Smooth muscle cell (in vitro differentiated cells): ENCODE data around the gene LOXL3. TPM values are rescaled to one million over a fixed set of nuclear protein-coding genes. Genes with fewer than 3 reads are reported as not detected.

Experiments used
- DNase-seq: peaks from one replicate; lab custom pipeline; 2025; ENCODE audit not compliant: unreplicated experiment; lab: John Stamatoyannopoulos, UW
- H2AFZ ChIP-seq: fragments of 200-600 bp; sonication (generic); 2 replicates; pipeline ENCODE4 v1.6.0; 2016; ENCODE audit warnings: antibody characterized with exemption, low read depth, mild to moderate bottlenecking
- H3F3A ChIP-seq: fragments of 200-600 bp; sonication (generic); 2 replicates; pipeline ENCODE4 v1.6.0; 2017; ENCODE audit warnings: antibody characterized with exemption, low read depth
- H3K27ac ChIP-seq: fragments of 200-600 bp; sonication (generic); 2 replicates; pipeline ENCODE4 v1.5.1; 2016; ENCODE audit warnings: low read depth, mild to moderate bottlenecking
- H3K27me3 ChIP-seq: fragments of 200-600 bp; sonication (generic); 2 replicates; pipeline ENCODE4 v1.6.1; 2016; ENCODE audit warnings: low read depth, mild to moderate bottlenecking
- H3K36me3 ChIP-seq: fragments of 200-600 bp; sonication (generic); 2 replicates; pipeline ENCODE4 v1.5.1; 2016; ENCODE audit warnings: low read depth
- H3K4me1 ChIP-seq: fragments of 200-600 bp; sonication (generic); 2 replicates; pipeline ENCODE4 v1.5.1; 2016; ENCODE audit warnings: low read depth
- H3K4me2 ChIP-seq: fragments of 200-600 bp; sonication (generic); 2 replicates; pipeline ENCODE4 v1.6.0; 2016; ENCODE audit warnings: mild to moderate bottlenecking
- H3K4me3 ChIP-seq: fragments of 200-600 bp; sonication (generic); 2 replicates; pipeline ENCODE4 v1.5.1; 2016; ENCODE audit warnings: mild to moderate bottlenecking
- H3K79me2 ChIP-seq: fragments of 200-600 bp; sonication (generic); 2 replicates; pipeline ENCODE4 v1.6.0; 2016; ENCODE audit warnings: low read depth, mild to moderate bottlenecking
- H3K9ac ChIP-seq: fragments of 200-600 bp; sonication (generic); 2 replicates; pipeline ENCODE4 v1.6.0; 2016; ENCODE audit warnings: low read depth
- H3K9me3 ChIP-seq: fragments of 200-600 bp; sonication (generic); replicated peaks from 2 replicates; pipeline ENCODE4 v1.5.1; 2016; ENCODE audit warnings: low read depth
- H4K20me1 ChIP-seq: fragments of 200-600 bp; sonication (generic); 2 replicates; pipeline ENCODE4 v1.6.0; 2016; ENCODE audit warnings: low read depth
- WGBS: methylation state at CpG from one replicate; pipeline ENCODE4 v1.1.7; 2016; ENCODE audit warnings: low lambda C conversion rate; 5-methylcytosine and 5-hydroxymethylcytosine counted together
- polyA plus RNA-seq: library from polyadenylated mRNA; unstranded; fragments of >200 nt; fragmentation: Nextera tagmentation; extraction: Ambion mirVana; gene quantifications from 2 replicates; pipeline ENCODE4 v1.2.1, GENCODE V29; 2016
- total RNA-seq: library from RNA; depleted of rRNA; stranded (reverse); fragments of >200 nt; gene quantifications from 2 replicates; pipeline ENCODE4 v1.2.3, GENCODE V29; 2014
- TF ChIP-seq, protein P1 (sequence below): fragments of 200-600 bp; sonication (generic); IDR thresholded peaks from 2 replicates; pipeline ENCODE4 v1.5.1; 2017; ENCODE audit warnings: borderline replicate concordance, mild to moderate bottlenecking, antibody characterized with exemption; ENCODE audit not compliant: insufficient read depth, poor library complexity, severe bottlenecking

Gene LOXL3
- total and polyA plus RNA-seq, 2 experiments from 2014 or later: 123 to 190 TPM

- peaks cover 11% of the 10 kb centered on the region for H3K4me1 ChIP-seq
- peak overlapping the region; percentile 88 for H3K4me3 ChIP-seq
- peak overlapping the region; percentile 71 for H3K27ac ChIP-seq
- H3F3A ChIP-seq: peaks cover 20% of the 10 kb centered on the region
- WGBS: 11% methylated on average over 40 of the region's 54 CpGs
- peaks cover 11% of the 10 kb centered on the region for H4K20me1 ChIP-seq
- peak overlapping the region; percentile 69 for H2AFZ ChIP-seq
- no peaks in the 10 kb centered on the region for H3K9me3 ChIP-seq
- H3K9ac ChIP-seq: peak overlapping the region; percentile 89
- H3K4me2 ChIP-seq: peak overlapping the region; percentile 99
- peaks cover 28% of the 10 kb centered on the region for H3K79me2 ChIP-seq
- H3K36me3 ChIP-seq: no peaks in the 10 kb centered on the region
- TF ChIP-seq, protein P1, sequence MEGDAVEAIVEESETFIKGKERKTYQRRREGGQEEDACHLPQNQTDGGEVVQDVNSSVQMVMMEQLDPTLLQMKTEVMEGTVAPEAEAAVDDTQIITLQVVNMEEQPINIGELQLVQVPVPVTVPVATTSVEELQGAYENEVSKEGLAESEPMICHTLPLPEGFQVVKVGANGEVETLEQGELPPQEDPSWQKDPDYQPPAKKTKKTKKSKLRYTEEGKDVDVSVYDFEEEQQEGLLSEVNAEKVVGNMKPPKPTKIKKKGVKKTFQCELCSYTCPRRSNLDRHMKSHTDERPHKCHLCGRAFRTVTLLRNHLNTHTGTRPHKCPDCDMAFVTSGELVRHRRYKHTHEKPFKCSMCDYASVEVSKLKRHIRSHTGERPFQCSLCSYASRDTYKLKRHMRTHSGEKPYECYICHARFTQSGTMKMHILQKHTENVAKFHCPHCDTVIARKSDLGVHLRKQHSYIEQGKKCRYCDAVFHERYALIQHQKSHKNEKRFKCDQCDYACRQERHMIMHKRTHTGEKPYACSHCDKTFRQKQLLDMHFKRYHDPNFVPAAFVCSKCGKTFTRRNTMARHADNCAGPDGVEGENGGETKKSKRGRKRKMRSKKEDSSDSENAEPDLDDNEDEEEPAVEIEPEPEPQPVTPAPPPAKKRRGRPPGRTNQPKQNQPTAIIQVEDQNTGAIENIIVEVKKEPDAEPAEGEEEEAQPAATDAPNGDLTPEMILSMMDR: no peak
- DNase-seq: no peak
- H3K27me3 ChIP-seq: no peaks in the 10 kb centered on the region
Measured at GRCh38 chr2:74530239-74531187, 23.2 kb downstream of the LOXL3 start.

DNA sequence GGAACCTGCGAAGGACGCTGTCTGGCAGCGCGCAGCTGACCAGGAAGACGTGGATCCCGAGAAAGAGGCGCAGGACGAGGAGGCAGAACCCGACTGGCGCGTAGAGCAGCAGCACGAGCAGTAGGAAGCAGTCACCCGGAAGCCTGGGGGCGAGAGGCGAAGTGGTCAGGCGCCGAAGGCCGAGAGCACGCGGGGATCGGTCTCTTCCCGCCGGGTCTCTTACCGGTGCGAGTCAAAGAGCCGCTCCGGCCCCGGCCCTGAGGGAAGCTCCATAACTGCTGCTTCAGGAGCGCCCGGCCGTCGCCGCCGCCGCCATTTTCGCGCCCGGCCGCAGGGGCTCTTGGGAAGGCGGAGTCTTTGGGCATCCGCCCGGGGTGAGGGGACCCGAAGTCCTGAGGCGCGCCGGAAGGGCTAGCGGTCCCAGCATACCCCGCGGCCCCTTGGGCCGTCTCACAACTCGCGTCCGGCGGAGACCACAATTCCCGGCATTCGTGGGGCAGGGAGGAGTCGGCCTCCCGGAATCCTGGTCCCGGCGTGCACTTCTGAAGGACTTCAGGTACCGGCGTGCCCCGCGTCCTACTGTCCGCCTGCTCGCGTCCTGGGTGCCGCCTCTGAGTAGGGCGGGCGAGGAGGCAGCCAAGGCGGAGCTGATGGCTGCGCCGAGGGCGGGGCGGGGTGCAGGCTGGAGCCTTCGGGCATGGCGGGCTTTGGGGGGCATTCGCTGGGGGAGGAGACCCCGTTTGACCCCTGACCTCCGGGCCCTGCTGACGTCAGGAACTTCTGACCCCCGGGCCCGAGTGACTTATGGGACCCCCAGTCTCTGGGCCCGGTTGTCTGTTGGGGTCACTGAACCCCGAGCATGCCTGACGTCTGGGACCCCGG lies 24.1 kb downstream of the LOXL3 start, which contains the start of the genes AUP1 and HTRA2:
Gene AUP1 (minus strand): TSS at position 350 of the 882 bp plus-strand sequence. CDS start 77 bp downstream, at position 273.
Gene HTRA2 (plus strand): TSS at position 577 of the 882 bp plus-strand sequence. CDS start 74 bp downstream, at position 651.
- TF ChIP-seq, protein P1: no peak
- H3K27me3 ChIP-seq: no peaks in the 10 kb centered on the region
- H3K9me3 ChIP-seq: no peaks in the 10 kb centered on the region
- H3K4me3 ChIP-seq: peak within 1 kb of the TSS; percentile 88
- peak within 1 kb of the TSS; percentile 99 for H3K4me2 ChIP-seq
- peak within 1 kb of the TSS; percentile 69 for H2AFZ ChIP-seq
- H4K20me1 ChIP-seq: peaks cover 11% of the 10 kb centered on the region
- H3K36me3 ChIP-seq: no peaks in the 10 kb centered on the region
- H3F3A ChIP-seq: peaks cover 20% of the 10 kb centered on the region
- peak within 1 kb of the TSS; percentile 71 for H3K27ac ChIP-seq
- WGBS: 1% methylated on average over 85 of the region's 87 CpGs
- DNase-seq: peak; percentile 87
- peaks cover 28% of the 10 kb centered on the region for H3K79me2 ChIP-seq
- H3K4me1 ChIP-seq: peaks cover 11% of the 10 kb centered on the region
- peak within 1 kb of the TSS; percentile 89 for H3K9ac ChIP-seq

- Histone ChIP-seq H3K79me2 (peaks cover 28% of the 10 kb centered on the region), H3K9me3 (no peaks in the 10 kb centered on the region), H3K4me3 (peak overlapping the region; percentile 88), H3K27me3 (no peaks in the 10 kb centered on the region), H3F3A (peaks cover 16% of the 10 kb centered on the region), H2AFZ (peak overlapping the region; percentile 69), H3K9ac (peak overlapping the region; percentile 89), H3K4me1 (peaks cover 11% of the 10 kb centered on the region), H3K4me2 (peak overlapping the region; percentile 99), H4K20me1 (peaks cover 11% of the 10 kb centered on the region), H3K27ac (peak overlapping the region; percentile 71), H3K36me3 (no peaks in the 10 kb centered on the region)
- no peak for DNase-seq
- 18% methylated on average over 29 of the region's 29 CpGs for WGBS
- TF ChIP-seq, protein P1: no peak
Measured at GRCh38 chr2:74528600-74529356, 25.0 kb downstream of the LOXL3 start.
